Mucosa of rectum (tissue), 2 donors: ENCODE measurements around the gene KAT6B.
A peak's percentile ranks its signal among the peaks of the same experiment; 100 is the strongest.

Source experiments
- H3K27ac ChIP-seq, 2 donors: one replicate each; pipeline ENCODE4 v1.7.0; 2013; ENCODE audit warnings: inconsistent platforms in 2 of 2, low read depth in 2 of 2, low read length in 2 of 2
- H3K27me3 ChIP-seq, 2 donors: one replicate each; pipeline ENCODE4 v1.7.0; 2013; ENCODE audit warnings: low read length in 2 of 2; ENCODE audit not compliant: control insufficient read depth in 2 of 2, insufficient read depth in 2 of 2
- H3K36me3 ChIP-seq, 2 donors: one replicate each; pipeline ENCODE4 v1.7.0; 2013; ENCODE audit warnings: low read length in 2 of 2; ENCODE audit not compliant: control insufficient read depth in 2 of 2, insufficient read depth in 2 of 2
- H3K4me1 ChIP-seq, 2 donors: one replicate each; pipeline ENCODE4 v1.7.0; 2013; ENCODE audit warnings: low read length in 2 of 2, mild to moderate bottlenecking in 1 of 2; ENCODE audit not compliant: control insufficient read depth in 2 of 2, insufficient read depth in 2 of 2
- H3K4me3 ChIP-seq, 2 donors: one replicate each; pipeline ENCODE4 v1.7.0; 2013; ENCODE audit warnings: low read length in 2 of 2
- H3K9ac ChIP-seq, 2 donors: one replicate each; pipeline ENCODE4 v1.7.0; 2013; ENCODE audit warnings: low read length in 2 of 2, low read depth in 1 of 2, mild to moderate bottlenecking in 1 of 2
- H3K9me3 ChIP-seq, 2 donors: one replicate each; pipeline ENCODE4 v1.7.0; 2013; ENCODE audit warnings: low read length in 2 of 2; ENCODE audit not compliant: control insufficient read depth in 2 of 2
- donor health status: healthy.
- donor health status: Normal muscosa, but diverticular disease.

KAT6B gene

GRCh38 chr10:74958316-74958715 is 131.9 kb downstream of the KAT6B start:
- Histone ChIP-seq H3K27me3 (no peaks in the 10 kb centered on the region), H3K4me3 (no peak overlapping the region), H3K9ac (no peak overlapping the region), H3K27ac (no peak overlapping the region), H3K9me3 (no peaks in the 10 kb centered on the region), H3K4me1 (no peaks in the 10 kb centered on the region), H3K36me3 (peaks cover 0 to 4% of the 10 kb centered on the region in 2 donors)

GRCh38 chr10:74960670-74961069 is 134.3 kb downstream of the KAT6B start:
- no peaks in the 10 kb centered on the region for H3K4me1 ChIP-seq
- H3K9me3 ChIP-seq, result no peaks in the 10 kb centered on the region

GRCh38 chr10:74962517-74962916 is 136.1 kb downstream of the KAT6B start:
- Histone ChIP-seq H3K9ac (no peak overlapping the region), H3K9me3 (no peaks in the 10 kb centered on the region), H3K27me3 (no peaks in the 10 kb centered on the region), H3K4me1 (peaks cover 0 to under 1% of the 10 kb centered on the region in 2 donors), H3K27ac (no peak overlapping the region), H3K36me3 (peaks cover 0 to 4% of the 10 kb centered on the region in 2 donors), H3K4me3 (no peak overlapping the region)

More at GRCh38 chr10:74960670-74961069, 134.3 kb downstream of the KAT6B start:
- no peaks in the 10 kb centered on the region for H3K27me3 ChIP-seq
- peaks cover 0 to 4% of the 10 kb centered on the region in 2 donors for H3K36me3 ChIP-seq
- H3K9ac ChIP-seq, result no peak overlapping the region
- H3K27ac ChIP-seq, result no peak overlapping the region
- no peak overlapping the region for H3K4me3 ChIP-seq

GRCh38 chr10:74963549-74963948 is 137.1 kb downstream of the KAT6B start:
- Histone ChIP-seq H3K4me1 (peaks cover 5 to 6% of the 10 kb centered on the region in 2 donors), H3K9ac (no peak overlapping the region), H3K27me3 (no peaks in the 10 kb centered on the region), H3K36me3 (peaks cover 0 to 4% of the 10 kb centered on the region in 2 donors), H3K4me3 (no peak overlapping the region), H3K27ac (no peak overlapping the region), H3K9me3 (no peaks in the 10 kb centered on the region)

GRCh38 chr10:74967911-74968666 is 141.7 kb downstream of the KAT6B start:
- no peak overlapping the region for H3K9ac ChIP-seq

GRCh38 chr10:74968667-74969061 is 142.3 kb downstream of the KAT6B start:
- Histone ChIP-seq H3K9me3 (no peaks in the 10 kb centered on the region), H3K27ac (no peak overlapping the region), H3K27me3 (no peaks in the 10 kb centered on the region), H3K9ac (no peak overlapping the region), H3K4me1 (peaks cover 11% of the 10 kb centered on the region in 2 donors), H3K4me3 (peak overlapping the region in 1 of 2 donors; percentile 22), H3K36me3 (no peaks in the 10 kb centered on the region)

More at GRCh38 chr10:74967911-74968666, 141.7 kb downstream of the KAT6B start:
- Histone ChIP-seq H3K27ac (peak overlapping the region in 1 of 2 donors; percentile 26), H3K27me3 (no peaks in the 10 kb centered on the region), H3K36me3 (no peaks in the 10 kb centered on the region), H3K4me1 (peaks cover 11% of the 10 kb centered on the region in 2 donors), H3K4me3 (peak overlapping the region in 1 of 2 donors; percentile 22), H3K9me3 (no peaks in the 10 kb centered on the region)

- no peaks in the 10 kb centered on the region for H3K36me3 ChIP-seq
- no peak overlapping the region for H3K9ac ChIP-seq
- H3K27ac ChIP-seq, result no peak overlapping the region
- no peak overlapping the region for H3K4me3 ChIP-seq
- no peaks in the 10 kb centered on the region for H3K27me3 ChIP-seq
- peaks cover 11% of the 10 kb centered on the region in 2 donors for H3K4me1 ChIP-seq
- H3K9me3 ChIP-seq, result no peaks in the 10 kb centered on the region
These were observed 142.7 kb downstream of the KAT6B start for GRCh38 chr10:74969093-74969492.

- Histone ChIP-seq H3K9ac (no peak overlapping the region), H3K36me3 (no peaks in the 10 kb centered on the region), H3K9me3 (no peaks in the 10 kb centered on the region), H3K27ac (no peak overlapping the region), H3K27me3 (no peaks in the 10 kb centered on the region), H3K4me3 (no peak overlapping the region), H3K4me1 (peaks cover 11% of the 10 kb centered on the region in 2 donors)
These were observed 143.1 kb downstream of the KAT6B start for GRCh38 chr10:74969530-74969929.

GRCh38 chr10:74973741-74974392 is 147.5 kb downstream of the KAT6B start:
- no peak overlapping the region for H3K27ac ChIP-seq
- no peak overlapping the region for H3K9ac ChIP-seq
- no peaks in the 10 kb centered on the region for H3K9me3 ChIP-seq
- no peak overlapping the region for H3K4me3 ChIP-seq
- H3K4me1 ChIP-seq, result peaks cover 3 to 4% of the 10 kb centered on the region in 2 donors
- H3K36me3 ChIP-seq, result peaks cover 13 to 15% of the 10 kb centered on the region in 2 donors
- H3K27me3 ChIP-seq, result no peaks in the 10 kb centered on the region

GRCh38 chr10:74975758-74976157 is 149.4 kb downstream of the KAT6B start:
- Histone ChIP-seq H3K4me3 (no peak overlapping the region), H3K36me3 (peaks cover 15 to 16% of the 10 kb centered on the region in 2 donors), H3K9ac (no peak overlapping the region), H3K27ac (no peak overlapping the region), H3K27me3 (no peaks in the 10 kb centered on the region), H3K9me3 (no peaks in the 10 kb centered on the region), H3K4me1 (no peaks in the 10 kb centered on the region)
